HG03521 (cell line): ENCODE results near the gene C4B.
"Not testable (repeated sequence)": the region's sequence is repeated elsewhere in the genome, so short reads cannot be mapped to it uniquely, and the experiment has no call there.

Experiments used
- ATAC-seq: cut with Tn5 transposase; IDR thresholded peaks from one replicate; pipeline ENCODE4 v1.9.1; 2021; ENCODE audit warnings: mild to moderate bottlenecking, moderate library complexity; ENCODE audit not compliant: unreplicated experiment

Gene C4B

GRCh38 chr6:32035283-32036013 is 20.9 kb downstream of the C4B start:
- ATAC-seq: not testable (repeated sequence)

GRCh38 chr6:32037136-32037535 is 22.5 kb downstream of the C4B start:
- not testable (repeated sequence) for ATAC-seq

GRCh38 chr6:32037598-32038524 is 23.3 kb downstream of the C4B start, which contains the start of gene CYP21A2:
CYP21A2 (plus strand) TSS chr6:32038415; CDS start chr6:32038423, 8 bp downstream.
- not testable (repeated sequence) for ATAC-seq

- ATAC-seq: not testable (repeated sequence)
Measured at GRCh38 chr6:32038878-32039277, 24.3 kb downstream of the C4B start.

- not testable (repeated sequence) for ATAC-seq
Measured at GRCh38 chr6:32039321-32040274, 25.0 kb downstream of the C4B start.

- ATAC-seq: not testable (repeated sequence)
Measured at GRCh38 chr6:32040299-32041049, 25.9 kb downstream of the C4B start.

- ATAC-seq: not testable (repeated sequence)
Measured at GRCh38 chr6:32041050-32041321, 26.4 kb downstream of the C4B start.

GRCh38 chr6:32041385-32041784 is 26.8 kb downstream of the C4B start:
- ATAC-seq: not testable (repeated sequence)

GRCh38 chr6:32042276-32042675 is 27.7 kb downstream of the C4B start:
- ATAC-seq: not testable (repeated sequence)

- ATAC-seq: not testable (repeated sequence)
Measured at GRCh38 chr6:32043589-32044380, 29.2 kb downstream of the C4B start.

GRCh38 chr6:32044916-32045315 is 30.3 kb downstream of the C4B start:
- ATAC-seq: not testable (repeated sequence)

- no peak for ATAC-seq
Measured at GRCh38 chr6:32045811-32046449, 31.3 kb downstream of the C4B start.

GRCh38 chr6:32046450-32047083 is 32.0 kb downstream of the C4B start:
- no peak for ATAC-seq

- ATAC-seq: no peak
Measured at GRCh38 chr6:32047084-32047478, 32.5 kb downstream of the C4B start.

GRCh38 chr6:32047539-32047854 is 32.9 kb downstream of the C4B start:
- no peak for ATAC-seq

- no peak for ATAC-seq
Measured at GRCh38 chr6:32047855-32048766, 33.5 kb downstream of the C4B start.

- not testable (repeated sequence) for ATAC-seq
Measured at GRCh38 chr6:32049149-32049548, 34.6 kb downstream of the C4B start.
